ENCODE measurements around the gene RNF19B.

DNA sequence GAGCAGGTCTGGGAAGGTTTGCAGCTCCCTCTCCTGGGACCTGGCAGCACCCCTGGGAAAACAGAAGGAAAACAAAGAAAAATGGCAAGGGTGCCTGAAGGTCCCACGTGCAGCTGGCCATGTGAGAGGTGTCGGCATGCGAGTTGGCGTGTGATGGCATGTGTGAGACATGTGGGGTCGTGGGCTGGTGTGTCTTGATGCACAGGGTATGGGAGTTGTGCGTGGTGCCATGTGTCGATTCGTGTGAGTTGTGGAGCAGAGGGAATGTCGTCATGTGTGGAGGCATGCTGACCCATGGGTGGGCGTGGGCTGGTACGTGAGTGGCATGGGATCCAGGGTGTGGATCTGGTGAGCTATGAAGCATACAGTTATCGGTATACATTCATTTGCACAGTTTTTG lies 77.0 kb downstream of the RNF19B start:
- TF ChIP-seq, protein P1, sequence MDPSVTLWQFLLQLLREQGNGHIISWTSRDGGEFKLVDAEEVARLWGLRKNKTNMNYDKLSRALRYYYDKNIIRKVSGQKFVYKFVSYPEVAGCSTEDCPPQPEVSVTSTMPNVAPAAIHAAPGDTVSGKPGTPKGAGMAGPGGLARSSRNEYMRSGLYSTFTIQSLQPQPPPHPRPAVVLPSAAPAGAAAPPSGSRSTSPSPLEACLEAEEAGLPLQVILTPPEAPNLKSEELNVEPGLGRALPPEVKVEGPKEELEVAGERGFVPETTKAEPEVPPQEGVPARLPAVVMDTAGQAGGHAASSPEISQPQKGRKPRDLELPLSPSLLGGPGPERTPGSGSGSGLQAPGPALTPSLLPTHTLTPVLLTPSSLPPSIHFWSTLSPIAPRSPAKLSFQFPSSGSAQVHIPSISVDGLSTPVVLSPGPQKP (IDR thresholded peaks at IDR 0.05; ENCODE audit: low read depth, low read length): no peak
- TF ChIP-seq, protein P2, sequence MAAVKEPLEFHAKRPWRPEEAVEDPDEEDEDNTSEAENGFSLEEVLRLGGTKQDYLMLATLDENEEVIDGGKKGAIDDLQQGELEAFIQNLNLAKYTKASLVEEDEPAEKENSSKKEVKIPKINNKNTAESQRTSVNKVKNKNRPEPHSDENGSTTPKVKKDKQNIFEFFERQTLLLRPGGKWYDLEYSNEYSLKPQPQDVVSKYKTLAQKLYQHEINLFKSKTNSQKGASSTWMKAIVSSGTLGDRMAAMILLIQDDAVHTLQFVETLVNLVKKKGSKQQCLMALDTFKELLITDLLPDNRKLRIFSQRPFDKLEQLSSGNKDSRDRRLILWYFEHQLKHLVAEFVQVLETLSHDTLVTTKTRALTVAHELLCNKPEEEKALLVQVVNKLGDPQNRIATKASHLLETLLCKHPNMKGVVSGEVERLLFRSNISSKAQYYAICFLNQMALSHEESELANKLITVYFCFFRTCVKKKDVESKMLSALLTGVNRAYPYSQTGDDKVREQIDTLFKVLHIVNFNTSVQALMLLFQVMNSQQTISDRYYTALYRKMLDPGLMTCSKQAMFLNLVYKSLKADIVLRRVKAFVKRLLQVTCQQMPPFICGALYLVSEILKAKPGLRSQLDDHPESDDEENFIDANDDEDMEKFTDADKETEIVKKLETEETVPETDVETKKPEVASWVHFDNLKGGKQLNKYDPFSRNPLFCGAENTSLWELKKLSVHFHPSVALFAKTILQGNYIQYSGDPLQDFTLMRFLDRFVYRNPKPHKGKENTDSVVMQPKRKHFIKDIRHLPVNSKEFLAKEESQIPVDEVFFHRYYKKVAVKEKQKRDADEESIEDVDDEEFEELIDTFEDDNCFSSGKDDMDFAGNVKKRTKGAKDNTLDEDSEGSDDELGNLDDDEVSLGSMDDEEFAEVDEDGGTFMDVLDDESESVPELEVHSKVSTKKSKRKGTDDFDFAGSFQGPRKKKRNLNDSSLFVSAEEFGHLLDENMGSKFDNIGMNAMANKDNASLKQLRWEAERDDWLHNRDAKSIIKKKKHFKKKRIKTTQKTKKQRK (IDR thresholded peaks at IDR 0.05; ENCODE audit: low read depth, low read length): no peak
- TF ChIP-seq CBX3 (IDR thresholded peaks at IDR 0.05; ENCODE audit: borderline replicate concordance, low read depth): no peak
- no peak for TF ChIP-seq ZNF274 (IDR thresholded peaks at IDR 0.05; ENCODE audit: insufficient read depth, insufficient read length)
- TF ChIP-seq ZSCAN29 (IDR thresholded peaks at IDR 0.05): no peak
- TF ChIP-seq POLR2AphosphoS5 (IDR thresholded peaks at IDR 0.05; ENCODE audit: low read length): no peak
- no peak for TF ChIP-seq EP300 (IDR thresholded peaks at IDR 0.05; ENCODE audit: borderline replicate concordance in 1 of 2, control insufficient read depth in 1 of 2, low read depth in 2 of 2, low read length in 2 of 2)
